ENCODE data around the gene SUMO4. TPM values are rescaled to one million over a fixed set of nuclear protein-coding genes. Genes with fewer than 3 reads are reported as not detected.

Gene SUMO4
- total RNA-seq, 2 donors from 2014 or later = 1.3 to 1.9 TPM

- peaks cover 89% of the 10 kb centered on the region for H3K36me3 ChIP-seq (ENCODE audit: control insufficient read depth, insufficient read depth, low read length)
- H3K9ac ChIP-seq (ENCODE audit: extremely low read depth, low read length, poor library complexity, severe bottlenecking) = no peak overlapping the region
- Mint-ChIP-seq H3K27me3 (ENCODE audit: insufficient read depth) (no peaks in the 10 kb centered on the region), H3K4me3 (no peak overlapping the region), H3K9me3 (no peaks in the 10 kb centered on the region), H3K4me1 (peaks cover 4% of the 10 kb centered on the region), H3K36me3 (ENCODE audit: low read depth) (peaks cover 63% of the 10 kb centered on the region), H3K27ac (no peak overlapping the region)
- H3K4me1 ChIP-seq (ENCODE audit: control insufficient read depth, insufficient read depth, low read length) = no peaks in the 10 kb centered on the region
- WGBS, 2 experiments (ENCODE audit: insufficient coverage in 1 of 2, insufficient read length in 1 of 2) = 94 to 95% methylated on average over 2 to 3 of the region's 3 CpGs
- no peak for TF ChIP-seq CTCF (conservative IDR thresholded peaks at IDR 0.05)
- H3K4me3 ChIP-seq (ENCODE audit: low read length) = no peak overlapping the region
- no peaks in the 10 kb centered on the region for H3K27me3 ChIP-seq (ENCODE audit: control insufficient read depth, insufficient read depth, low read length, poor library complexity, severe bottlenecking)
- no peaks in the 10 kb centered on the region for H3K9me3 ChIP-seq (ENCODE audit: control insufficient read depth, low read length)
- no peak for DNase-seq
- no peak overlapping the region for H3K27ac ChIP-seq (ENCODE audit: low read depth, low read length)
Observed at GRCh38 chr6:149403534-149403933, 3.5 kb downstream of the SUMO4 start.

GRCh38 chr6:149405823-149406765 is 6.0 kb downstream of the SUMO4 start:
- DNase-seq = no peak
- WGBS, 2 experiments (ENCODE audit: insufficient coverage in 1 of 2, insufficient read length in 1 of 2) = 97 to 100% methylated on average over 2 to 5 of the region's 5 CpGs
- Histone ChIP-seq H3K4me1 (ENCODE audit: control insufficient read depth, insufficient read depth, low read length) (no peaks in the 10 kb centered on the region), H3K36me3 (ENCODE audit: control insufficient read depth, insufficient read depth, low read length) (peaks cover 89% of the 10 kb centered on the region), H3K4me3 (ENCODE audit: low read length) (no peak overlapping the region), H3K27ac (ENCODE audit: low read depth, low read length) (no peak overlapping the region), H3K9ac (ENCODE audit: extremely low read depth, low read length, poor library complexity, severe bottlenecking) (no peak overlapping the region), H3K9me3 (ENCODE audit: control insufficient read depth, low read length) (no peaks in the 10 kb centered on the region), H3K27me3 (ENCODE audit: control insufficient read depth, insufficient read depth, low read length, poor library complexity, severe bottlenecking) (no peaks in the 10 kb centered on the region)
- TF ChIP-seq CTCF (conservative IDR thresholded peaks at IDR 0.05) = no peak
- peaks cover 4% of the 10 kb centered on the region for H3K4me1 Mint-ChIP-seq
- H3K36me3 Mint-ChIP-seq (ENCODE audit: low read depth) = peaks cover 56% of the 10 kb centered on the region
- no peaks in the 10 kb centered on the region for H3K9me3 Mint-ChIP-seq
- peak overlapping the region; percentile 66 for H3K27ac Mint-ChIP-seq
- no peaks in the 10 kb centered on the region for H3K27me3 Mint-ChIP-seq (ENCODE audit: insufficient read depth)
- H3K4me3 Mint-ChIP-seq = no peak overlapping the region

- H3K27ac ChIP-seq (ENCODE audit: low read depth, low read length) = no peak overlapping the region
- no peaks in the 10 kb centered on the region for H3K27me3 ChIP-seq (ENCODE audit: control insufficient read depth, insufficient read depth, low read length, poor library complexity, severe bottlenecking)
- Mint-ChIP-seq H3K9me3 (no peaks in the 10 kb centered on the region), H3K4me1 (peaks cover 8% of the 10 kb centered on the region), H3K27ac (no peak overlapping the region), H3K27me3 (ENCODE audit: insufficient read depth) (no peaks in the 10 kb centered on the region), H3K36me3 (ENCODE audit: low read depth) (peaks cover 39% of the 10 kb centered on the region), H3K4me3 (no peak overlapping the region)
- WGBS, 2 experiments (ENCODE audit: insufficient coverage in 1 of 2, insufficient read length in 1 of 2) = 97 to 100% methylated on average over 3 of the region's 3 CpGs
- no peak for DNase-seq
- no peaks in the 10 kb centered on the region for H3K4me1 ChIP-seq (ENCODE audit: control insufficient read depth, insufficient read depth, low read length)
- H3K36me3 ChIP-seq (ENCODE audit: control insufficient read depth, insufficient read depth, low read length) = peaks cover 67% of the 10 kb centered on the region
- peaks cover under 1% of the 10 kb centered on the region for H3K9me3 ChIP-seq (ENCODE audit: control insufficient read depth, low read length)
- H3K4me3 ChIP-seq (ENCODE audit: low read length) = no peak overlapping the region
- TF ChIP-seq CTCF (conservative IDR thresholded peaks at IDR 0.05) = no peak
- no peak overlapping the region for H3K9ac ChIP-seq (ENCODE audit: extremely low read depth, low read length, poor library complexity, severe bottlenecking)
Observed at GRCh38 chr6:149409617-149410016, 9.6 kb downstream of the SUMO4 start.

Data from endodermal cell (in vitro differentiated cells).